GM23248 (cell line): ENCODE results near the gene SYPL1.

Source experiments
- EZH2 ChIP-seq: fragments of 200-600 bp; sonication (generic); IDR thresholded peaks from 2 replicates; pipeline ENCODE4 v1.6.1; 2018; ENCODE audit warnings: antibody characterized with exemption, mild to moderate bottlenecking; ENCODE audit not compliant: insufficient read depth, poor library complexity, severe bottlenecking
- EZH2phosphoT487 ChIP-seq: fragments of 200-600 bp; sonication (generic); IDR thresholded peaks from 2 replicates; pipeline ENCODE4 v1.6.1; 2018; ENCODE audit warnings: antibody characterized with exemption, moderate library complexity, mild to moderate bottlenecking, low read depth; ENCODE audit not compliant: insufficient read depth

GRCh38 chr7:106045139-106045538 is 67.0 kb downstream of the SYPL1 start:
- TF ChIP-seq EZH2 (no peak), EZH2phosphoT487 (no peak)
